SK-N-SH treated with all-trans-retinoic acid at 6 μM for 48 hours (cell line): ENCODE data around the gene TSPYL4.

Source experiments
- GLIS3 ChIP-seq: fragments of 250-450 bp; sonication (Bioruptor Pico); IDR thresholded peaks from 2 replicates; pipeline ENCODE4 v1.5.0; 2020; ENCODE audit warnings: mild to moderate bottlenecking, moderate library complexity
- RARB ChIP-seq: fragments of 250-450 bp; sonication (Bioruptor Pico); IDR thresholded peaks from 2 replicates; pipeline ENCODE4 v1.8.0; 2021; ENCODE audit warnings: mild to moderate bottlenecking, moderate library complexity
- TCF4 ChIP-seq: fragments of 250-450 bp; sonication (Bioruptor Pico); IDR thresholded peaks from 2 replicates; pipeline ENCODE4 v1.8.0; 2021; ENCODE audit warnings: mild to moderate bottlenecking, moderate library complexity, borderline replicate concordance
- TOX ChIP-seq: fragments of 250-450 bp; sonication (Bioruptor Pico); IDR thresholded peaks from 2 replicates; pipeline ENCODE4 v1.8.0; 2021; ENCODE audit warnings: mild to moderate bottlenecking, moderate library complexity, borderline replicate concordance
- ZFP30 ChIP-seq: fragments of 450-650 bp; formaldehyde crosslinking; IDR thresholded peaks from 2 replicates; pipeline ENCODE4 v1.5.0; 2022; ENCODE audit warnings: mild to moderate bottlenecking, moderate library complexity
- ZNF565 ChIP-seq: fragments of 450-650 bp; formaldehyde crosslinking; conservative IDR thresholded peaks from 2 replicates; pipeline ENCODE4 v1.5.0; 2020; ENCODE audit warnings: low read depth, mild to moderate bottlenecking, moderate library complexity

DNA sequence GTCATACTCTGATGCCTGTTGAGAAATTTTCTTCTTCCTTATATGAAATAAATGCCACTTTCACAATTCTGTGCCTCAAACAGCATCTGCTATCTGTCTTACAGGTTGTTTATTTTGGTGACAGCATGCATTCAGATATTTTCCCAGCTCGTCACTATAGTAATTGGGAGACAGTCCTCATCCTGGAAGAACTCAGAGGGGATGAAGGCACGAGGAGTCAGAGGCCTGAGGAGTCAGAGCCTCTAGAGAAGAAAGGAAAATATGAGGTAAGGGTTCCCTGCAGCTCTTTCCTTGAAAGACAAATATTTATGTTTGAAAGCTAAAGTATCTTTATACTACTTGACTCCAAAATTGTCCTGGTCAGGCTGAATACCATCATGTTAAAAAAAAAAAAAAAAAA is 15.8 kb downstream of the TSPYL4 start:
- TF ChIP-seq ZFP30 (no peak), GLIS3 (CRISPR knock-in tag) (no peak), ZNF565 (CRISPR knock-in tag) (no peak), RARB (CRISPR knock-in tag) (no peak), TOX (CRISPR knock-in tag) (no peak), TCF4 (CRISPR knock-in tag) (no peak)
